Measurements from ENCODE around the gene KIF3B.

DNA sequence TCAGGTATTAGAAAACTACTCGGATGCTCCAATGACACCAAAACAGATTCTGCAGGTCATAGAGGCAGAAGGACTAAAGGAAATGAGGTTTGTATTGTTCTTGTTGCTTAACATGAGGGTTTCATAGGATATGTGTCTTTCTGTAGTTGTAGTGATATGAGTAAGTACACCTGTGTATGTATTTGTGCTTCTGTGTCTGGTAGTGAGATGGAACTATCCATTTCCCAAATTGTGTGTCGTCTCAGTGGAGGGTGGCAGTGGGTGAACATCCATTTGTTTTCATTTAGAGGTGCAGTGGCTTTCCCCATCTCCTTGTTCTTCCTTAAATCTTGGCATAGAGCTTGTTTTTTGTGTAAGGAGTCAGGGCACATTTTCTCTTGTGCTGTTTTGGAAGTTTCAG lies 88.9 kb downstream of the KIF3B start:
- TF ChIP-seq YY1 (IDR thresholded peaks at IDR 0.05; ENCODE audit: low read depth, low read length) = no peak
- TF ChIP-seq STAT3 (IDR thresholded peaks at IDR 0.05; ENCODE audit: low read depth, low read length) = no peak
- no peak for TF ChIP-seq NFYB (IDR thresholded peaks at IDR 0.05; ENCODE audit: insufficient read depth, low read depth, low read length)
- TF ChIP-seq JUND (IDR thresholded peaks at IDR 0.05; ENCODE audit: low read depth, low read length) = no peak
- TF ChIP-seq HDAC6 (IDR thresholded peaks at IDR 0.05; ENCODE audit: unreplicated experiment) = no peak
- TF ChIP-seq RAD51 (IDR thresholded peaks at IDR 0.05) = no peak
- TF ChIP-seq POLR2AphosphoS5 (IDR thresholded peaks at IDR 0.05; ENCODE audit: low read length) = no peak
- TF ChIP-seq FOXK2 (IDR thresholded peaks at IDR 0.05) = no peak
- no peak for TF ChIP-seq CTCF (IDR thresholded peaks at IDR 0.05 in 2 of 3, conservative IDR thresholded peaks at IDR 0.05 in 1 of 3; ENCODE audit: control insufficient read depth in 2 of 3, extremely low read depth in 1 of 3, insufficient read depth in 1 of 3, low read depth in 3 of 3, low read length in 3 of 3)
- TF ChIP-seq POLR2AphosphoS2 (IDR thresholded peaks at IDR 0.05; ENCODE audit: low read depth, low read length) = no peak
- TF ChIP-seq REST (IDR thresholded peaks at IDR 0.05; ENCODE audit: low read depth, low read length) = no peak
